Liver (tissue), 9 donors: Measurements from ENCODE around the gene IQCK. TPM values are rescaled to one million over a fixed set of nuclear protein-coding genes. Genes with fewer than 3 reads are reported as not detected.

Experiments
- DNase-seq: peaks from one replicate; pipeline ENCODE4 v3.0.0-alpha.2; 2017; ENCODE audit warnings: low spot score
- H3K27ac ChIP-seq, 2 donors: one replicate each; pipeline ENCODE4 v1.7.0; 2013; ENCODE audit warnings: inconsistent platforms in 2 of 2, low read length in 2 of 2, control low read depth in 1 of 2, low read depth in 1 of 2, mild to moderate bottlenecking in 1 of 2
- H3K27me3 ChIP-seq, 4 donors: one replicate each; pipeline versions ENCODE4 v1.6.1 to v1.7.0; 2013; ENCODE audit warnings: low read length in 3 of 4, inconsistent platforms in 1 of 4, mild to moderate bottlenecking in 1 of 4, moderate library complexity in 1 of 4; ENCODE audit not compliant: control insufficient read depth in 4 of 4, insufficient read depth in 4 of 4
- H3K36me3 ChIP-seq, 4 donors: one replicate each; pipeline versions ENCODE4 v1.6.1 to v1.7.0; 2013; ENCODE audit warnings: low read length in 3 of 4, mild to moderate bottlenecking in 3 of 4, low read depth in 1 of 4, moderate library complexity in 1 of 4; ENCODE audit not compliant: control insufficient read depth in 4 of 4, insufficient read depth in 3 of 4
- H3K4me1 ChIP-seq, 4 donors: one replicate each; pipeline versions ENCODE4 v1.6.1 to v1.7.0; 2013; ENCODE audit warnings: low read length in 3 of 4, mild to moderate bottlenecking in 3 of 4, moderate library complexity in 1 of 4; ENCODE audit not compliant: control insufficient read depth in 4 of 4, insufficient read depth in 4 of 4
- H3K4me3 ChIP-seq, 3 donors: one replicate each; pipeline versions ENCODE4 v1.6.1 to v1.7.0; 2013; ENCODE audit warnings: low read length in 3 of 3, control low read depth in 1 of 3, low read depth in 1 of 3, mild to moderate bottlenecking in 1 of 3
- H3K9ac ChIP-seq, 2 donors: one replicate each; pipeline ENCODE4 v1.7.0; 2013; ENCODE audit warnings: low read length in 2 of 2, mild to moderate bottlenecking in 2 of 2, moderate library complexity in 2 of 2, control low read depth in 1 of 2, low read depth in 1 of 2
- H3K9me3 ChIP-seq, 4 donors: one replicate each; pipeline versions ENCODE4 v1.6.1 to v1.7.0; 2013; ENCODE audit warnings: low read length in 3 of 4; ENCODE audit not compliant: control insufficient read depth in 4 of 4
- FOXA2 ChIP-seq: IDR thresholded peaks from 2 replicates; pipeline ENCODE4 v1.6.1; 2016; ENCODE audit warnings: antibody characterized with exemption
- GABPA ChIP-seq, 2 donors: IDR thresholded peaks in 1 of 2; conservative IDR thresholded peaks in 1 of 2; 2 replicates each; pipeline ENCODE4 v1.6.1; 2016; ENCODE audit warnings: antibody characterized with exemption in 2 of 2, mild to moderate bottlenecking in 1 of 2, moderate library complexity in 1 of 2
- HNF4A ChIP-seq, 2 donors: conservative IDR thresholded peaks; 2 replicates each; pipeline ENCODE4 v1.6.1; 2016; ENCODE audit warnings: antibody characterized with exemption in 2 of 2, mild to moderate bottlenecking in 2 of 2
- HNF4G ChIP-seq: IDR thresholded peaks from 2 replicates; pipeline ENCODE4 v1.6.1; 2016; ENCODE audit warnings: antibody characterized with exemption
- RAD21 ChIP-seq, 2 donors: IDR thresholded peaks; 2 replicates each; pipeline ENCODE4 v1.6.1; 2016; ENCODE audit warnings: antibody characterized with exemption in 2 of 2, mild to moderate bottlenecking in 2 of 2
- REST ChIP-seq: IDR thresholded peaks from 2 replicates; pipeline ENCODE4 v1.6.1; 2016; ENCODE audit warnings: antibody characterized with exemption, mild to moderate bottlenecking
- SP1 ChIP-seq: IDR thresholded peaks from 2 replicates; pipeline ENCODE4 v1.6.1; 2018; ENCODE audit warnings: antibody characterized with exemption, mild to moderate bottlenecking
- TAF1 ChIP-seq: conservative IDR thresholded peaks from 2 replicates; pipeline ENCODE4 v1.6.1; 2016; ENCODE audit warnings: antibody characterized with exemption, mild to moderate bottlenecking
- YY1 ChIP-seq: IDR thresholded peaks from 2 replicates; pipeline ENCODE4 v1.6.1; 2016; ENCODE audit warnings: antibody characterized with exemption, mild to moderate bottlenecking
- ZBTB33 ChIP-seq: IDR thresholded peaks from 2 replicates; pipeline ENCODE4 v1.6.1; 2016; ENCODE audit warnings: antibody characterized with exemption
- WGBS: extraction: QIAGEN DNeasy Blood & Tissue Kit; methylation state at CpG from one replicate; pipeline ENCODE4 v1.1.7; 2013; 5-methylcytosine and 5-hydroxymethylcytosine counted together
- polyA plus RNA-seq, 2 donors: library from polyadenylated mRNA; stranded (reverse) in 1 of 2; unstranded in 1 of 2; fragments of 200-250 nt in 1 of 2; fragments of >200 nt in 1 of 2; fragmentation: Nextera tagmentation in 1 of 2; extraction: Ambion mirVana in 1 of 2; gene quantifications; one replicate each; pipeline versions ENCODE4 v1.2.1 to v1.2.3, GENCODE V29; 2013 to 2015
- total RNA-seq, 2 donors: library from RNA; depleted of rRNA; stranded (reverse); fragments of >200 nt; gene quantifications; one replicate each; pipeline ENCODE4 v1.2.3, GENCODE V29; 2014
- TF ChIP-seq, protein P1 (sequence below): IDR thresholded peaks from 2 replicates; pipeline ENCODE4 v1.6.1; 2016; ENCODE audit warnings: antibody characterized with exemption
- donor health status: healthy.
- donor health status: healthy.
- donor health status: healthy.
- donor health status: healthy.
- donor health status: healthy.

The IQCK gene
- total and polyA plus RNA-seq, 4 donors, result 2.1 to 4.4 (median 2.9) TPM

- Histone ChIP-seq H3K9me3 (no peaks in the 10 kb centered on the region), H3K4me1 (no peaks in the 10 kb centered on the region), H3K27ac (no peak overlapping the region), H3K4me3 (no peak overlapping the region), H3K36me3 (no peaks in the 10 kb centered on the region), H3K9ac (no peak overlapping the region), H3K27me3 (no peaks in the 10 kb centered on the region)
- no peak for DNase-seq
- TF ChIP-seq SP1 (no peak), HNF4G (no peak), TAF1 (no peak), FOXA2 (no peak), HNF4A (conservative IDR thresholded peaks at IDR 0.05) (no peak), RAD21 (IDR thresholded peaks at IDR 0.05) (no peak)
- TF ChIP-seq, protein P1, sequence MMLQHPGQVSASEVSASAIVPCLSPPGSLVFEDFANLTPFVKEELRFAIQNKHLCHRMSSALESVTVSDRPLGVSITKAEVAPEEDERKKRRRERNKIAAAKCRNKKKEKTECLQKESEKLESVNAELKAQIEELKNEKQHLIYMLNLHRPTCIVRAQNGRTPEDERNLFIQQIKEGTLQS, result no peak
- WGBS, result 95% methylated on average over 10 of the region's 10 CpGs
These were observed 138.0 kb downstream of the IQCK start for GRCh38 chr16:19856120-19856519.

DNA sequence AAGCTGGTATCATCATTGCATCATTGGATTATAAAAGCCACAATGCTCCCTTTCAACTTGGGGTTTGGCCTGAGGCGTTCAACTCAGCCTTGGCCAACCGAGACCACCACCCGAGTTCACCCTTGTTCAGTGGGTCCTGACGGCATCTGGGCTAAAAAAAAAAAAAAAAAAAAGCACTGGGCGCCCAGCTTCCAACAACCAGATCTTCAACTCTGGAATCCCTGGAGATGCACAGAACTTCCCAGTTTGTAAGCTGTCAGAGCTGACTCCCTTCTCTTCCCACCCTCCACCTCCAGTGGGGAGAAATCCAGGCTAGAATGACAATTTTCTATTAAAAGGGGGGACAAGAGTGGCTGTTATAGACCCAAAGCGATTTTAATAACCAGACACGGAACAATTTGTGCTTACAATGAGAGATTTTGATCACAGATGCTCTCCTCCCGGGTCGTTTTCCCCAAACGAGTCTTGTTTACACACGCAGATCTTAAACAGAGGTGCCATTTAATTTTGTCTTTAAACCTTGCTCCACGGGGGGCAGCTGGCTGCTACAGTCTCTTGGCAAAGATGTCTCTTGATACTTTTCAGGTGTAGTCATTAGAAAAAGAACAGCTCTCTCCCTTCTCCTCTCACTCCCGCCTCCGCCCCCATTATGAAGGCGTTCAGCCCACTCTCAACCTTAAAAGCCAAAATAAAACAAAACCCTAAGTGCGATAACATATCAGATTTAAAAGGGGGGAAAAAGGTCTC, 139.7 kb downstream of the IQCK start:
- Histone ChIP-seq H3K4me3 (no peak overlapping the region), H3K9me3 (no peaks in the 10 kb centered on the region), H3K27ac (no peak overlapping the region), H3K27me3 (no peaks in the 10 kb centered on the region), H3K9ac (no peak overlapping the region), H3K4me1 (no peaks in the 10 kb centered on the region), H3K36me3 (no peaks in the 10 kb centered on the region)
- WGBS, result 71% methylated on average over 16 of the region's 16 CpGs
- no peak for DNase-seq
- no peak for TF ChIP-seq GABPA (IDR thresholded peaks at IDR 0.05 in 1 of 2, conservative IDR thresholded peaks at IDR 0.05 in 1 of 2)
- TF ChIP-seq ZBTB33, result no peak
- TF ChIP-seq YY1, result no peak

DNA sequence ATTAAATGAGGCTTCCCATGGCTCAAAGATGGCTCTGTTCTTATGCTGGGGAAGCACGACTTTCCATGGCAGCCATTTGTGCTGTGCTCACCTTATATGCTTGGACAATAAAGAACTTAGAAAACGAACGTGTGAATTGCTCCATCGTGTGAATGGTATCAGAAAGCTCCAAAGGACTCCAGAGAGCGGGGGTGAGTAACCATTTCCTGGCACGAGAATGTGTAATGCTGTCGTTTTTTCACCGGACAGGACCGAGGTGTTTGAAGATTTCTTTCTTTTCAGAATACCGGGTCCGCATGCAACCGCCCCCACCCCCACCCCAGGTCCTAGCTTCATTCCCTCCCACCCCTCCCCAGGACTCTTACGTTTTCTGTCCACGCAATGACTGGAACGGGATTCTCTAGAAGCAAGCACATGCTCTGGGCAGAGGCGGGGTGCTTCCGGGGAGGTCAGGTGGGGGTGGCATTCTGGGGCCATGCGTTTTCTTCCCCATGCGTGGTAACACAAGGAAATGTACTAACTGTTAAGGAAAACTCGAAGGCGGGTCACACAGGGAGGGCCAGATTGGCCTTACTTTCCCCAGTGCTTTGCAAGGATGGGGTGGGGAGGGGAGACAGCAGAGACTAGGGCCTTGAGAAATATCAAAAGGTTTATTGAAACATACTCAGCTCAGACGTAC, 140.4 kb downstream of the IQCK start:
- no peak overlapping the region for H3K27ac ChIP-seq
- no peak overlapping the region for H3K9ac ChIP-seq
- TF ChIP-seq, protein P1, result no peak
- TF ChIP-seq REST (no peak), SP1 (no peak)
- DNase-seq, result no peak
- WGBS, result 84% methylated on average over 22 of the region's 22 CpGs
- H3K4me1 ChIP-seq, result no peaks in the 10 kb centered on the region
- H3K36me3 ChIP-seq, result no peaks in the 10 kb centered on the region
- H3K4me3 ChIP-seq, result no peak overlapping the region
- H3K9me3 ChIP-seq, result no peaks in the 10 kb centered on the region
- H3K27me3 ChIP-seq, result no peaks in the 10 kb centered on the region
